Measurements from ENCODE around the gene SUN3. TPM values are rescaled to one million over a fixed set of nuclear protein-coding genes. Genes with fewer than 3 reads are reported as not detected.

Gene SUN3
- total and polyA plus RNA-seq, 2 donors: 1.1 to 1.3 TPM

- no peak for DNase-seq (ENCODE audit: low read depth in 6 of 9, low spot score in 9 of 9)
- no peaks in the 10 kb centered on the region for H3K27me3 ChIP-seq (ENCODE audit: control insufficient read depth in 2 of 2, insufficient read depth in 1 of 2, low read length in 1 of 2)
- no peaks in the 10 kb centered on the region for H3K4me1 ChIP-seq (ENCODE audit: control insufficient read depth in 2 of 2, insufficient read depth in 2 of 2, low read length in 2 of 2)
- WGBS: 81% methylated on average over 6 of the region's 6 CpGs
- peaks cover 24 to 41% of the 10 kb centered on the region in 2 donors for H3K36me3 ChIP-seq (ENCODE audit: control insufficient read depth in 2 of 2, insufficient read depth in 2 of 2, low read length in 1 of 2)
- H3K27ac ChIP-seq (ENCODE audit: low read depth in 1 of 2, low read length in 1 of 2): no peak overlapping the region
- no peak overlapping the region for H3K4me3 ChIP-seq (ENCODE audit: low read length in 2 of 2)
- no peaks in the 10 kb centered on the region for H3K9me3 ChIP-seq (ENCODE audit: control insufficient read depth in 2 of 2, insufficient read depth in 1 of 2, low read length in 1 of 2)
These were observed 71.8 kb downstream of the SUN3 start for GRCh38 chr7:47957156-47957555.

DNA sequence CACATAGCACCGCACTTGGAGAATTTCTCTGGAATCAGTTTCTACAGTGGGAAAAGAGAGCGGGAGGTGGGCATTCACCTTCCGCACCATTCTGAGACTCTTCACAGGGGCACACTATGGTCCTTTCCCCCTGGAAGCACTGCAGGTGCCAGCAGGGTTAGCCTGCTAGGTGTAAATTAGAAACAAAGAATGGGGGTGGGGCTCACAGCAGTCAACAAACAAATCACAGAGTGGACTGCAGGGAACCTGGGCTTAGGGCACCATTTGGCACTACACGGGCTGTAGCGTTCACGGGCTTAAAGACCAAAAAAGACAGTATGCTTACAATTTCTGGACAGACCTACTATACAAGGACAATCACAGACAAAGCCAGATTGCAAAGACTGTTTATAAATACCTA lies 72.7 kb downstream of the SUN3 start:
- Histone ChIP-seq H3K27ac (ENCODE audit: low read depth in 1 of 2, low read length in 1 of 2) (no peak overlapping the region), H3K9me3 (ENCODE audit: control insufficient read depth in 2 of 2, insufficient read depth in 1 of 2, low read length in 1 of 2) (no peaks in the 10 kb centered on the region), H3K4me3 (ENCODE audit: low read length in 2 of 2) (no peak overlapping the region), H3K27me3 (ENCODE audit: control insufficient read depth in 2 of 2, insufficient read depth in 1 of 2, low read length in 1 of 2) (no peaks in the 10 kb centered on the region), H3K4me1 (ENCODE audit: control insufficient read depth in 2 of 2, insufficient read depth in 2 of 2, low read length in 2 of 2) (no peaks in the 10 kb centered on the region), H3K36me3 (ENCODE audit: control insufficient read depth in 2 of 2, insufficient read depth in 2 of 2, low read length in 1 of 2) (peaks cover 16 to 33% of the 10 kb centered on the region in 2 donors)
- 88% methylated on average over 6 of the region's 6 CpGs for WGBS
- DNase-seq (ENCODE audit: low read depth in 6 of 9, low spot score in 9 of 9): no peak

GRCh38 chr7:47954231-47954911 lies 74.5 kb downstream of the SUN3 start:
- Histone ChIP-seq H3K9me3 (ENCODE audit: control insufficient read depth in 2 of 2, insufficient read depth in 1 of 2, low read length in 1 of 2) (no peaks in the 10 kb centered on the region), H3K4me1 (ENCODE audit: control insufficient read depth in 2 of 2, insufficient read depth in 2 of 2, low read length in 2 of 2) (no peaks in the 10 kb centered on the region), H3K27me3 (ENCODE audit: control insufficient read depth in 2 of 2, insufficient read depth in 1 of 2, low read length in 1 of 2) (no peaks in the 10 kb centered on the region), H3K4me3 (ENCODE audit: low read length in 2 of 2) (no peak overlapping the region), H3K27ac (ENCODE audit: low read depth in 1 of 2, low read length in 1 of 2) (no peak overlapping the region), H3K36me3 (ENCODE audit: control insufficient read depth in 2 of 2, insufficient read depth in 2 of 2, low read length in 1 of 2) (peaks cover 12 to 27% of the 10 kb centered on the region in 2 donors)
- WGBS: 94% methylated on average over 4 of the region's 4 CpGs
- no peak for DNase-seq (ENCODE audit: low read depth in 6 of 9, low spot score in 9 of 9)

DNA sequence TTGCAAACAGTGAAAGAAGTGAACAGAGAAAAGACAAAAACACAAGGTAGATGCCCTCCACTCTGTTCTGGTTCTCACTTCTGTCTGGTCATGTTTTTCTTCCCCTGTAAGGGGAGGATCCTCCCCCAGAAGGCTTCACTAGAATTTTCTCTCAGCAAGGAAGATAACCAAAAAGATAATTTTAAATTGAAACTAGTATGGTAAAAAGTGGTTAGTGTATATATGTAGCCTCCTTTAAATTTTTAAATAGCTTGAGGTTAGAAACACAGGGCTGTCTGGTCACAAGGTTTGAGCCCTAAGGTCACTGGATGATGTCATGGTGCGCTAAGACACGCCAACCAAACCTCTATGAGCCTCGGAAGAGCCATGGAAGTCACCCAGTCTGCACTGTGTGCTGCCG lies 75.1 kb downstream of the SUN3 start:
- Histone ChIP-seq H3K9me3 (ENCODE audit: control insufficient read depth in 2 of 2, insufficient read depth in 1 of 2, low read length in 1 of 2) (no peaks in the 10 kb centered on the region), H3K4me3 (ENCODE audit: low read length in 2 of 2) (no peak overlapping the region), H3K27me3 (ENCODE audit: control insufficient read depth in 2 of 2, insufficient read depth in 1 of 2, low read length in 1 of 2) (no peaks in the 10 kb centered on the region), H3K36me3 (ENCODE audit: control insufficient read depth in 2 of 2, insufficient read depth in 2 of 2, low read length in 1 of 2) (peaks cover 12 to 27% of the 10 kb centered on the region in 2 donors), H3K4me1 (ENCODE audit: control insufficient read depth in 2 of 2, insufficient read depth in 2 of 2, low read length in 2 of 2) (no peaks in the 10 kb centered on the region), H3K27ac (ENCODE audit: low read depth in 1 of 2, low read length in 1 of 2) (no peak overlapping the region)
- WGBS: 99% methylated on average over 4 of the region's 4 CpGs
- DNase-seq (ENCODE audit: low read depth in 6 of 9, low spot score in 9 of 9): no peak

DNA sequence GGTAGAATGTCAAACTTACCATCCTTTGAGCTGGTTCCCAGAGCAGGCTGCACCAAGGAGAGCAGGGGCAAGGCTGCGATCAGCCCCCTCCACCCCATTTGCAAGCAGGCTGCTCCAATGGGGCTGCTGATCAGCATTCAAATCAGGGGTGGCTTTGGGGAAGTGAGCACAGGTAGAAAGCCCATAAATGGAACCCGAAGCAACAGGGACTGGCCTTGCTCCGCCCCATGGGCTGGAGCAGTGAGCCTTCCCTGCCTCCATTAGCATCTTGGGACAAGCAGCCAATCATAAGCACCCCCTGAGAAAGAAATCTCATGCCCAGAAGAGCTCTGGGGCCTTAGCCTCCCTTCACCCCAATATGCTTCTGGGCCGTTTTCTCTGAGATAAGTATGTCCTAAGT lies 76.7 kb downstream of the SUN3 start:
- Histone ChIP-seq H3K27ac (ENCODE audit: low read depth in 1 of 2, low read length in 1 of 2) (no peak overlapping the region), H3K36me3 (ENCODE audit: control insufficient read depth in 2 of 2, insufficient read depth in 2 of 2, low read length in 1 of 2) (peaks cover 12 to 23% of the 10 kb centered on the region in 2 donors), H3K4me1 (ENCODE audit: control insufficient read depth in 2 of 2, insufficient read depth in 2 of 2, low read length in 2 of 2) (no peaks in the 10 kb centered on the region), H3K9me3 (ENCODE audit: control insufficient read depth in 2 of 2, insufficient read depth in 1 of 2, low read length in 1 of 2) (no peaks in the 10 kb centered on the region), H3K4me3 (ENCODE audit: low read length in 2 of 2) (no peak overlapping the region), H3K27me3 (ENCODE audit: control insufficient read depth in 2 of 2, insufficient read depth in 1 of 2, low read length in 1 of 2) (no peaks in the 10 kb centered on the region)
- 97% methylated on average over 4 of the region's 4 CpGs for WGBS
- DNase-seq (ENCODE audit: low read depth in 6 of 9, low spot score in 9 of 9): no peak

DNA sequence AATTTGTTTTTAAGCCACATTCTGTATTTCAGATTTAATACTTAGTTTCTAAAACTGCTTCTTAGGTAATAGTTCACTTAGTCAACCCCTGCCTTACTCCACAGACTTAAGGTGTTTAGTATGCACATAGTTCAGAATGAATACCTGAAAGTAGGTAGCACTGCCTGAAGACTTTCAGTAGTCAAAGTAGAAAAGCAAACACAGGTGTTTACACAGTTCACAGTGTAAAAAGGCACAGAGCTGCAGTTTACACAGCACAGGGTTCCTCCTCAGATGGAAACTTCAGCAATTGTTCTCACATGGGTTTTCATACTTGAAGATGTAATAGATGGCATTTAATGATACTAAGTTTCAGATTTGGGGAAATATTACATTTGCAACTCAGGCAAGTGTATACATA lies 77.5 kb downstream of the SUN3 start:
- no peaks in the 10 kb centered on the region for H3K4me1 ChIP-seq (ENCODE audit: control insufficient read depth in 2 of 2, insufficient read depth in 2 of 2, low read length in 2 of 2)
- H3K27me3 ChIP-seq (ENCODE audit: control insufficient read depth in 2 of 2, insufficient read depth in 1 of 2, low read length in 1 of 2): no peaks in the 10 kb centered on the region
- no peaks in the 10 kb centered on the region for H3K9me3 ChIP-seq (ENCODE audit: control insufficient read depth in 2 of 2, insufficient read depth in 1 of 2, low read length in 1 of 2)
- H3K4me3 ChIP-seq (ENCODE audit: low read length in 2 of 2): no peak overlapping the region
- no peak for DNase-seq (ENCODE audit: low read depth in 6 of 9, low spot score in 9 of 9)
- peaks cover 12 to 17% of the 10 kb centered on the region in 2 donors for H3K36me3 ChIP-seq (ENCODE audit: control insufficient read depth in 2 of 2, insufficient read depth in 2 of 2, low read length in 1 of 2)
- H3K27ac ChIP-seq (ENCODE audit: low read depth in 1 of 2, low read length in 1 of 2): no peak overlapping the region

DNA sequence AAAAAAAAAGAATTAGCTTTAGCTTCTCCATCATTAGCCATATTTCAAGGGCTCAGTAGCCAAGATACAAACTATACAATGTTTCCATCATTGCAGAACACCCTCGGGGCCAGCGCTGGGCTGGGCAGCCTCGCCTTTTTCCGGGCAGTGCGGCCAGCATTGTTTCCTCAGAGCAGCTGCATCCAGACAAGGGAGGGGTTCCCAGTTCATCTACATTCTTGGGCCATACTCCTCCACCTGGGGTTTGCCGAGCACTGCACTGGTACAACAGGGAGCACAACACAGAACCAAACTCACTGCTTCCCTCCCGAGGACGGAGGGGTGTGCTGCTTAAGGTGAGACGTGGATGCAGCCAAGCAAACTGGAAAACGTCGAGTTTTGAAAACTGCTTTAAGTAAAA lies 78.2 kb downstream of the SUN3 start:
- no peaks in the 10 kb centered on the region for H3K9me3 ChIP-seq (ENCODE audit: control insufficient read depth in 2 of 2, insufficient read depth in 1 of 2, low read length in 1 of 2)
- DNase-seq (ENCODE audit: low read depth in 6 of 9, low spot score in 9 of 9): no peak
- WGBS: 88% methylated on average over 11 of the region's 11 CpGs
- H3K27me3 ChIP-seq (ENCODE audit: control insufficient read depth in 2 of 2, insufficient read depth in 1 of 2, low read length in 1 of 2): no peaks in the 10 kb centered on the region
- H3K27ac ChIP-seq (ENCODE audit: low read depth in 1 of 2, low read length in 1 of 2): no peak overlapping the region
- no peak overlapping the region for H3K4me3 ChIP-seq (ENCODE audit: low read length in 2 of 2)
- H3K36me3 ChIP-seq (ENCODE audit: control insufficient read depth in 2 of 2, insufficient read depth in 2 of 2, low read length in 1 of 2): peaks cover 7 to 11% of the 10 kb centered on the region in 2 donors
- no peaks in the 10 kb centered on the region for H3K4me1 ChIP-seq (ENCODE audit: control insufficient read depth in 2 of 2, insufficient read depth in 2 of 2, low read length in 2 of 2)

GRCh38 chr7:47949703-47950102 lies 79.2 kb downstream of the SUN3 start:
- no peaks in the 10 kb centered on the region for H3K9me3 ChIP-seq (ENCODE audit: control insufficient read depth in 2 of 2, insufficient read depth in 1 of 2, low read length in 1 of 2)
- H3K27me3 ChIP-seq (ENCODE audit: control insufficient read depth in 2 of 2, insufficient read depth in 1 of 2, low read length in 1 of 2): no peaks in the 10 kb centered on the region
- no peak for DNase-seq (ENCODE audit: low read depth in 6 of 9, low spot score in 9 of 9)
- no peaks in the 10 kb centered on the region for H3K4me1 ChIP-seq (ENCODE audit: control insufficient read depth in 2 of 2, insufficient read depth in 2 of 2, low read length in 2 of 2)
- 95% methylated on average over 4 of the region's 4 CpGs for WGBS
- no peak overlapping the region for H3K27ac ChIP-seq (ENCODE audit: low read depth in 1 of 2, low read length in 1 of 2)
- H3K4me3 ChIP-seq (ENCODE audit: low read length in 2 of 2): no peak overlapping the region
- H3K36me3 ChIP-seq (ENCODE audit: control insufficient read depth in 2 of 2, insufficient read depth in 2 of 2, low read length in 1 of 2): peaks cover 4 to 7% of the 10 kb centered on the region in 2 donors

DNA sequence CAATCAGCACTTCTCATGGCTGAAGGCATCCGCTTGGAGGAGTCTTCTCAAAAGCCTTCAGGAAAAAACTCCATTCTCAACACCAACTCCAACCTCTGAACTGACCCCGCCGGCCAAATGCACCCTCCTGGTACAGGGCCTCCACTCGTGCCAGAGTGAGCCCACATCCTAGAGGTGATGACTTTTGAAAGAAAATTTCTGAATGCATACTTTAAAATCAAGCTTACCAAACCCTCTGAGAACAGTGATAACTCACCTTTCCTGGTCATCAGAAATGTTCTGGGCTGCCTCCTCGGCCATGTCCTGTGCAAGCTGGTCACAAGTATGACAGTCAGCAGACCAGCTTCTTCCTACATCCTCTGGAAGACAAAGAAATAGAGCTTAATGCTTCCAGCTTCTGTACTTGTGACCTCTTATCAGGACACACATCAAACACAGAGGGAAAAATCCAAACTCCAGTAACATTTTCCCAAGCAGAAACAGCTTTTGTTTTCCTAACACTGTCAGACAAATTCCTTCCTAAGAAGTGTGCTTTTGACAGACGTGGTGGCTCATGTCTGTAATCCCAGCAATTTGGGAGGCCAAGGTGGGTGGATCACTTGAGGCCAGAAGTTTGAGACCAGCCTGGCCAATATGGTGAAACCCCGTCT lies 80.6 kb downstream of the SUN3 start, which contains the start of gene PKD1L1:
PKD1L1 (minus strand) TSS at position 326 of the 650 bp plus-strand sequence; CDS start at position 300, 26 bp downstream.
- DNase-seq (ENCODE audit: low read depth in 6 of 9, low spot score in 9 of 9): no peak
- H3K27me3 ChIP-seq (ENCODE audit: control insufficient read depth in 2 of 2, insufficient read depth in 1 of 2, low read length in 1 of 2): no peaks in the 10 kb centered on the region
- 94% methylated on average over 7 of the region's 7 CpGs for WGBS
- H3K36me3 ChIP-seq (ENCODE audit: control insufficient read depth in 2 of 2, insufficient read depth in 2 of 2, low read length in 1 of 2): no peaks in the 10 kb centered on the region
- H3K4me1 ChIP-seq (ENCODE audit: control insufficient read depth in 2 of 2, insufficient read depth in 2 of 2, low read length in 2 of 2): no peaks in the 10 kb centered on the region
- no peaks in the 10 kb centered on the region for H3K9me3 ChIP-seq (ENCODE audit: control insufficient read depth in 2 of 2, insufficient read depth in 1 of 2, low read length in 1 of 2)
- H3K4me3 ChIP-seq (ENCODE audit: low read length in 2 of 2): no peak within 1 kb of the TSS
- no peak within 1 kb of the TSS for H3K27ac ChIP-seq (ENCODE audit: low read depth in 1 of 2, low read length in 1 of 2)
